DOHH2 (cell line): ENCODE measurements around the gene NEK1.

Experiments used
- H3F3A ChIP-seq: fragments of 200-600 bp; sonication (generic), shearing (Covaris generic); 2 replicates; pipeline ENCODE4 v1.6.0; 2016; ENCODE audit warnings: antibody characterized with exemption, mild to moderate bottlenecking; ENCODE audit not compliant: control insufficient read depth, insufficient read depth
- H3K27ac ChIP-seq: fragments of 200-600 bp; sonication (generic); 2 replicates; pipeline ENCODE4 v1.5.1; 2014; ENCODE audit warnings: low read depth, mild to moderate bottlenecking, low read length, moderate library complexity
- H3K27me3 ChIP-seq: fragments of 200-600 bp; sonication (generic); 2 replicates; pipeline ENCODE4 v1.6.1; 2014; ENCODE audit warnings: mild to moderate bottlenecking, low read length, mixed read lengths; ENCODE audit not compliant: control insufficient read depth
- H3K36me3 ChIP-seq: fragments of 200-600 bp; sonication (generic); 2 replicates; pipeline ENCODE4 v1.6.1; 2014; ENCODE audit warnings: mild to moderate bottlenecking, low read length, moderate library complexity, mixed read lengths; ENCODE audit not compliant: control insufficient read depth
- H3K4me1 ChIP-seq: fragments of 200-600 bp; sonication (generic); 2 replicates; pipeline ENCODE4 v1.6.1; 2014; ENCODE audit warnings: mild to moderate bottlenecking, low read length, mixed read lengths; ENCODE audit not compliant: control insufficient read depth
- H3K4me2 ChIP-seq: fragments of 200-600 bp; sonication (generic); 2 replicates; pipeline ENCODE4 v1.6.0; 2014; ENCODE audit warnings: mild to moderate bottlenecking, low read length, moderate library complexity
- H3K4me3 ChIP-seq: fragments of 200-600 bp; sonication (generic); 2 replicates; pipeline ENCODE4 v1.5.1; 2014; ENCODE audit warnings: mild to moderate bottlenecking, low read length, mixed read lengths
- H3K79me2 ChIP-seq: fragments of 200-600 bp; sonication (generic); 2 replicates; pipeline ENCODE4 v1.6.1; 2014; ENCODE audit warnings: mild to moderate bottlenecking, low read length, mixed read lengths; ENCODE audit not compliant: control insufficient read depth
- H3K9me2 ChIP-seq: fragments of 200-600 bp; sonication (generic); replicated peaks from 2 replicates; pipeline ENCODE4 v1.6.1; 2014; ENCODE audit warnings: mild to moderate bottlenecking, low read length, mixed read lengths; ENCODE audit not compliant: control insufficient read depth
- H3K9me3 ChIP-seq: fragments of 200-600 bp; sonication (generic); 2 replicates; pipeline ENCODE4 v1.6.1; 2014; ENCODE audit warnings: antibody characterized with exemption, low read length, mixed read lengths; ENCODE audit not compliant: control insufficient read depth, insufficient read depth
- H4K20me1 ChIP-seq: fragments of 200-600 bp; sonication (generic); 2 replicates; pipeline ENCODE4 v1.6.0; 2014; ENCODE audit warnings: low read depth, mild to moderate bottlenecking, antibody characterized with exemption, low read length, moderate library complexity; ENCODE audit not compliant: control insufficient read depth, insufficient read depth
- EZH2phosphoT487 ChIP-seq: fragments of 200-600 bp; sonication (generic); IDR thresholded peaks from 2 replicates; pipeline ENCODE4 v1.6.1; 2017; ENCODE audit warnings: borderline replicate concordance, mild to moderate bottlenecking, antibody characterized with exemption, low read length, moderate library complexity, mixed read lengths
- TF ChIP-seq, protein P1 (sequence below): fragments of 200-600 bp; sonication (generic); IDR thresholded peaks from one replicate; pipeline ENCODE4 v1.5.1; 2014; ENCODE audit warnings: antibody characterized with exemption, mild to moderate bottlenecking, low read depth, low read length; ENCODE audit not compliant: poor library complexity, severe bottlenecking

The NEK1 gene

GRCh38 chr4:169618286-169618685, 5.9 kb upstream of the NEK1 start:
- H3K27ac ChIP-seq: no peak overlapping the region
- H3K27me3 ChIP-seq: no peaks in the 10 kb centered on the region
- H3F3A ChIP-seq: peaks cover 17% of the 10 kb centered on the region
- no peaks in the 10 kb centered on the region for H3K9me3 ChIP-seq
- no peaks in the 10 kb centered on the region for H4K20me1 ChIP-seq
- H3K4me2 ChIP-seq: peak overlapping the region; percentile 74; the same call in 1 of the 2 replicates
- H3K9me2 ChIP-seq: no peaks in the 10 kb centered on the region
- H3K36me3 ChIP-seq: peaks cover 6% of the 10 kb centered on the region; the same call in 1 of the 2 replicates
- H3K4me3 ChIP-seq: peak overlapping the region; percentile 85; the same call in 1 of the 2 replicates
- H3K4me1 ChIP-seq: peaks cover 38% of the 10 kb centered on the region
- peaks cover 33% of the 10 kb centered on the region for H3K79me2 ChIP-seq
- no peak for TF ChIP-seq EZH2phosphoT487
- TF ChIP-seq, protein P1, sequence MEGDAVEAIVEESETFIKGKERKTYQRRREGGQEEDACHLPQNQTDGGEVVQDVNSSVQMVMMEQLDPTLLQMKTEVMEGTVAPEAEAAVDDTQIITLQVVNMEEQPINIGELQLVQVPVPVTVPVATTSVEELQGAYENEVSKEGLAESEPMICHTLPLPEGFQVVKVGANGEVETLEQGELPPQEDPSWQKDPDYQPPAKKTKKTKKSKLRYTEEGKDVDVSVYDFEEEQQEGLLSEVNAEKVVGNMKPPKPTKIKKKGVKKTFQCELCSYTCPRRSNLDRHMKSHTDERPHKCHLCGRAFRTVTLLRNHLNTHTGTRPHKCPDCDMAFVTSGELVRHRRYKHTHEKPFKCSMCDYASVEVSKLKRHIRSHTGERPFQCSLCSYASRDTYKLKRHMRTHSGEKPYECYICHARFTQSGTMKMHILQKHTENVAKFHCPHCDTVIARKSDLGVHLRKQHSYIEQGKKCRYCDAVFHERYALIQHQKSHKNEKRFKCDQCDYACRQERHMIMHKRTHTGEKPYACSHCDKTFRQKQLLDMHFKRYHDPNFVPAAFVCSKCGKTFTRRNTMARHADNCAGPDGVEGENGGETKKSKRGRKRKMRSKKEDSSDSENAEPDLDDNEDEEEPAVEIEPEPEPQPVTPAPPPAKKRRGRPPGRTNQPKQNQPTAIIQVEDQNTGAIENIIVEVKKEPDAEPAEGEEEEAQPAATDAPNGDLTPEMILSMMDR: no peak

DNA sequence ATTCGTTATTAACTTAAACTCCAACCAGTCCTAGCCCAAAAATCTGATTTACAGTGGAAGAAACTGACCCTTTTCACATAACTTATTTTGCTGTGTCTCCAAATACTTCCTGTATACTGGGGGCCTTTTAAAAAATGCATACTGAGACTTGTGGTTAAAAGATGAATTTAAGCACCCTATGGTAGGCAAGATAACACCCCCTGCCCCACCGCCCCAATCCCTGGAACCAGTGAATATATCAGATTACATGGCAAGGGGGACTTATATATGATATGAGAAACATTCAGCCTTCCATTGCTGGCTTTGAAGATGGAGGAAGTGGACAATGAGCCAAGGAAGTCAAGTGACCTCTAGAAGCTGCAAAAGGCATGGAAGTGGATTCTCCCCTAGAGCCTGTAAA, 4.9 kb upstream of the NEK1 start:
- Histone ChIP-seq H3K4me1 (peaks cover 34% of the 10 kb centered on the region), H3K9me3 (no peaks in the 10 kb centered on the region), H3K4me2 (no peak overlapping the region), H3K79me2 (peaks cover 23% of the 10 kb centered on the region), H4K20me1 (no peaks in the 10 kb centered on the region), H3K27me3 (no peaks in the 10 kb centered on the region), H3K9me2 (no peaks in the 10 kb centered on the region), H3K27ac (no peak overlapping the region), H3K4me3 (no peak overlapping the region), H3F3A (peaks cover 22% of the 10 kb centered on the region), H3K36me3 (peaks cover 6% of the 10 kb centered on the region; the same call in 1 of the 2 replicates)
- TF ChIP-seq, protein P1: no peak
- TF ChIP-seq EZH2phosphoT487: no peak

GRCh38 chr4:169616846-169617245, 4.5 kb upstream of the NEK1 start:
- H3K4me3 ChIP-seq: no peak overlapping the region
- no peaks in the 10 kb centered on the region for H3K27me3 ChIP-seq
- H3K36me3 ChIP-seq: peaks cover 8% of the 10 kb centered on the region; the same call in 1 of the 2 replicates
- no peaks in the 10 kb centered on the region for H3K9me3 ChIP-seq
- no peaks in the 10 kb centered on the region for H3K9me2 ChIP-seq
- H3K79me2 ChIP-seq: peaks cover 22% of the 10 kb centered on the region
- H3K4me1 ChIP-seq: peaks cover 29% of the 10 kb centered on the region
- H3F3A ChIP-seq: peaks cover 22% of the 10 kb centered on the region
- no peak overlapping the region for H3K4me2 ChIP-seq
- H3K27ac ChIP-seq: no peak overlapping the region
- H4K20me1 ChIP-seq: no peaks in the 10 kb centered on the region
- TF ChIP-seq EZH2phosphoT487: no peak
- TF ChIP-seq, protein P1: no peak
